ENCODE measurements around the gene ARRDC1.

DNA sequence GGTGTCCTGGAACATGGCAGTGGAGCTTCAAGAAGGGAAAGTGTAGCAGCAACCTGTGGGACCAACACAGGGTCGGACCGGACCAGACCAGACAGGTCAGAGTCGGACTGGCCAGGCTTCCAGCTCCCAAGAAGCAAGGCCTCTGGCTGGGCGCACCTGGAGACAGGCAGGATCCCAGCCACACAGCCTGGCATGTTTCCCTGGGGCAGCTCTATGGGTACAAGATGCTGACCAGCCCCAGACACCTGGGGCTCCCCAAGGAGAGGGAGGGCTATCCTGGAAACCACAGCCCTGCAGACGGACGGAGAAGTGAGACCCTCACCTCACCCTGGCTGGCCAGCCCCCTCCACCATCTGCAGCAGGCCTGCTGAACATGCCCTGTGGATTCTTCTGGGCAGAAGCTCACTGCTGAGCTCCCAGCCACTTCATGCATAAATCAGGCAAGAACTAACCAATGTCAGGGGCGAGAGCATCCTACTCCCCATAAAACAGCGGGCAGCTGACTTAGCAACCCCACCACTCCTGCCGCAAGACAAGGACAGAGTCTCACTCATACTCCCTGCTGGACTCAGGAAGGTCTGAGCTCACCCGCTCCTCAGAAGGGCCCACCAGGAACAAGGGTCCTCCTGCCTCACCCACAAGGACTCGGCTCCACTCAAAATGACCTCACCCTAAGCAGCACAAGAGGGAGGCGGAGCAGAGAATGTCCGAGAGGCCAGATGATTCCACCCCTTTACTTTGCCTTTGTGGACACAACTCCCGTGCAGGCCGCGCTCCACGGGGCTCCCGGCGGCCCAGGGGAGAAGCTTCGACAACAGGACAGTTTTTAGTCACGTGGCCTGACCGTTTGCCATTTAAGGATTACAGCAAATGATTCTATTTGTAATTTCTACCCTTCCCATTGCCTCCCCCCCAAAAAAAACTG is 23.9 kb upstream of the ARRDC1 start:
- TF ChIP-seq TAF1 (IDR thresholded peaks at IDR 0.05; ENCODE audit: low read depth, low read length) (no peak), POLR2A (IDR thresholded peaks at IDR 0.05; ENCODE audit: low read depth, low read length) (no peak), POLR2AphosphoS5 (IDR thresholded peaks at IDR 0.05; ENCODE audit: low read depth, low read length) (no peak), SPI1 (IDR thresholded peaks at IDR 0.05; ENCODE audit: low read depth, low read length) (no peak), POU2F2 (IDR thresholded peaks at IDR 0.05; ENCODE audit: low read depth, low read length) (no peak), PAX5 (IDR thresholded peaks at IDR 0.05; ENCODE audit: insufficient read depth, low read length, severe bottlenecking) (no peak)

Data from GM12891 (cell line).